Peyer's patch (tissue), 4 donors: ENCODE measurements around the gene CRYGA. TPM values are rescaled to one million over a fixed set of nuclear protein-coding genes. Genes with fewer than 3 reads are reported as not detected.

Source experiments
- DNase-seq, 3 donors: peaks; one replicate each; pipeline ENCODE4 v3.0.0-alpha.2; 2017 to 2019
- H3K27ac ChIP-seq, 4 donors: fragments of 200-600 bp; sonication (generic); one replicate each; pipeline ENCODE4 v1.5.1; 2016 to 2019
- H3K27me3 ChIP-seq, 2 donors: fragments of 200-600 bp; sonication (generic); one replicate each; pipeline ENCODE4 v1.5.1; 2019
- H3K36me3 ChIP-seq, 3 donors: fragments of 200-600 bp; sonication (generic); one replicate each; pipeline ENCODE4 v1.5.1; 2016 to 2019
- H3K4me1 ChIP-seq, 4 donors: fragments of 200-600 bp; sonication (generic); one replicate each; pipeline ENCODE4 v1.5.1; 2016 to 2019
- H3K4me3 ChIP-seq, 4 donors: fragments of 200-600 bp; sonication (generic); 1 replicate in 3 of 4; 2 replicates in 1 of 4; pipeline ENCODE4 v1.5.1; 2016 to 2019; ENCODE audit warnings: mild to moderate bottlenecking in 1 of 4
- H3K9me3 ChIP-seq, 4 donors: fragments of 200-600 bp; sonication (generic); one replicate each; pipeline ENCODE4 v1.5.1; 2016 to 2019; ENCODE audit warnings: mild to moderate bottlenecking in 1 of 4
- POLR2A ChIP-seq, 2 donors: fragments of 450-650 bp; IDR thresholded peaks; one replicate each; pipeline ENCODE4 v1.5.1; 2017; ENCODE audit warnings: antibody characterized with exemption in 2 of 2, mild to moderate bottlenecking in 2 of 2, moderate library complexity in 2 of 2
- total RNA-seq, 4 donors: library from RNA; depleted of rRNA; stranded (reverse); fragments of >200 nt; gene quantifications; one replicate each; pipeline ENCODE4 v1.1.0, GENCODE V29; 2016
- TF ChIP-seq, protein P1 (sequence below), 6 experiments: fragments of 450-650 bp in 4 of 6; fragments of 200-600 bp in 2 of 6; sonication (generic) in 1 of 6; IDR thresholded peaks; one replicate each; pipeline ENCODE4 v1.5.1; 2017 to 2019; ENCODE audit warnings: antibody characterized with exemption in 6 of 6, mild to moderate bottlenecking in 3 of 6, moderate library complexity in 1 of 6

The CRYGA gene, protein sequence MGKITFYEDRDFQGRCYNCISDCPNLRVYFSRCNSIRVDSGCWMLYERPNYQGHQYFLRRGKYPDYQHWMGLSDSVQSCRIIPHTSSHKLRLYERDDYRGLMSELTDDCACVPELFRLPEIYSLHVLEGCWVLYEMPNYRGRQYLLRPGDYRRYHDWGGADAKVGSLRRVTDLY
- not detected for total RNA-seq

DNA sequence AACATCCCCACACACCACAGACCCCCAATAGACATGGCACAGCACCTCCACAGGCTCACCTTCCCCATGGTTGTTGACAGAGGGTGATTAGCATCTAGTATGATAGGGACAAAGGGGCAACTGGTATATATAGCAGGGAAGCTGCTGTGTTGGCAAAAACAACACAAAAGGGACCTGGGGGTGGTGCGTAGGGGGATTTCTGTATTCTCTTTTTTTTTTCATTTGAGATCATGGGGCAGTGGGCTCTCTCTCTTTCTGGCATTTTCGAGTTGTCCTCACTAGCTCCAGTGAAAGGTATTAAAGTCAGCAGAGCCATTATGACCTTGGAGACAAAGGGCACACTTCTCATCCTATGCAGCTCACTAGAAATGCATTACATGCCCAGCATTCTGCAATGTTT is at the start of gene CRYGA:
Gene CRYGA, minus strand, starts transcription at position 101 of the 400 bp plus-strand sequence. Its CDS starts 33 bp downstream, at position 68.
- no peak for DNase-seq
- H3K4me3 ChIP-seq, result no peak within 1 kb of the TSS
- no peaks in the 10 kb centered on the region for H3K27me3 ChIP-seq
- no peaks in the 10 kb centered on the region for H3K36me3 ChIP-seq
- H3K4me1 ChIP-seq, result no peaks in the 10 kb centered on the region
- H3K9me3 ChIP-seq, result no peaks in the 10 kb centered on the region
- TF ChIP-seq, protein P1, sequence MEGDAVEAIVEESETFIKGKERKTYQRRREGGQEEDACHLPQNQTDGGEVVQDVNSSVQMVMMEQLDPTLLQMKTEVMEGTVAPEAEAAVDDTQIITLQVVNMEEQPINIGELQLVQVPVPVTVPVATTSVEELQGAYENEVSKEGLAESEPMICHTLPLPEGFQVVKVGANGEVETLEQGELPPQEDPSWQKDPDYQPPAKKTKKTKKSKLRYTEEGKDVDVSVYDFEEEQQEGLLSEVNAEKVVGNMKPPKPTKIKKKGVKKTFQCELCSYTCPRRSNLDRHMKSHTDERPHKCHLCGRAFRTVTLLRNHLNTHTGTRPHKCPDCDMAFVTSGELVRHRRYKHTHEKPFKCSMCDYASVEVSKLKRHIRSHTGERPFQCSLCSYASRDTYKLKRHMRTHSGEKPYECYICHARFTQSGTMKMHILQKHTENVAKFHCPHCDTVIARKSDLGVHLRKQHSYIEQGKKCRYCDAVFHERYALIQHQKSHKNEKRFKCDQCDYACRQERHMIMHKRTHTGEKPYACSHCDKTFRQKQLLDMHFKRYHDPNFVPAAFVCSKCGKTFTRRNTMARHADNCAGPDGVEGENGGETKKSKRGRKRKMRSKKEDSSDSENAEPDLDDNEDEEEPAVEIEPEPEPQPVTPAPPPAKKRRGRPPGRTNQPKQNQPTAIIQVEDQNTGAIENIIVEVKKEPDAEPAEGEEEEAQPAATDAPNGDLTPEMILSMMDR (IDR thresholded peaks at IDR 0.05), result no peak
- TF ChIP-seq POLR2A (IDR thresholded peaks at IDR 0.05), result no peak
- no peak within 1 kb of the TSS for H3K27ac ChIP-seq

DNA sequence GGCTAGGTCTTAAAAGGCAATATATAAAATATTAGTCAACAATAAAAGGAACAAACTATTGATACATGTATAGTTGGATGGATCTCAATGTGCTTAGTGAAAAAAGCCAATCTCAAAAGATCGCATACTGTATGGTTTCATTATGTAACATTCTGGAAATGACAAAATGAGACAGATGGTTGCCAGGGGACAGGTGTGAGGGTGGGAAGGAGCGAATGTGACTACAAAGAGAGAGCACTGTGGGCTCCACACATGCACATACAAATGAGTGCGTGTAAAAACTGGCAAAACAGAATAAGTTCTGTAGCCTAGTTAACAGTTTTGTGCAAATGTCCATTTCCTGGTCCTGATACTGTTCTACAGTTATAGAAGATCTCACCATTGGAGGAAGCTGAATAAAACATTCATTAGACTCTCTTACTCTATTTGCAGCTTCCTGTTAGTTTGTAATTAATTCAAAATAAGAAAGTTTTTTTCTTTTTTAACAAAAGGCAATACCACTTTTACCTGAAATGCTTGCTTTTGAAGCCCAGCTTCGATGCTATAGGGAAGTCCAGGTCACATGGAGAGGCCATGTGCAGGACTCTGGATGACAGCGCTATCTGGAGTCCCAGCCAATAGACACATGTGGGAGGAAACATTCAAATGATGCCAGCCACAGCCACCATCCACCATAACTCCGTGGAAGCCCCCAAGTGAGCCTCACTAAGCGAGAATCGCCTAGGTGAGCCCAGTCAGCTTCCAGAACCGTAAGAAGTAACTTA is 47.5 kb upstream of the CRYGA start:
- Histone ChIP-seq H3K27me3 (no peaks in the 10 kb centered on the region), H3K4me3 (no peak overlapping the region), H3K4me1 (no peaks in the 10 kb centered on the region), H3K27ac (no peak overlapping the region), H3K9me3 (no peaks in the 10 kb centered on the region), H3K36me3 (no peaks in the 10 kb centered on the region)
- no peak for DNase-seq
- TF ChIP-seq, protein P1 (IDR thresholded peaks at IDR 0.05), result no peak
- no peak for TF ChIP-seq POLR2A (IDR thresholded peaks at IDR 0.05)

DNA sequence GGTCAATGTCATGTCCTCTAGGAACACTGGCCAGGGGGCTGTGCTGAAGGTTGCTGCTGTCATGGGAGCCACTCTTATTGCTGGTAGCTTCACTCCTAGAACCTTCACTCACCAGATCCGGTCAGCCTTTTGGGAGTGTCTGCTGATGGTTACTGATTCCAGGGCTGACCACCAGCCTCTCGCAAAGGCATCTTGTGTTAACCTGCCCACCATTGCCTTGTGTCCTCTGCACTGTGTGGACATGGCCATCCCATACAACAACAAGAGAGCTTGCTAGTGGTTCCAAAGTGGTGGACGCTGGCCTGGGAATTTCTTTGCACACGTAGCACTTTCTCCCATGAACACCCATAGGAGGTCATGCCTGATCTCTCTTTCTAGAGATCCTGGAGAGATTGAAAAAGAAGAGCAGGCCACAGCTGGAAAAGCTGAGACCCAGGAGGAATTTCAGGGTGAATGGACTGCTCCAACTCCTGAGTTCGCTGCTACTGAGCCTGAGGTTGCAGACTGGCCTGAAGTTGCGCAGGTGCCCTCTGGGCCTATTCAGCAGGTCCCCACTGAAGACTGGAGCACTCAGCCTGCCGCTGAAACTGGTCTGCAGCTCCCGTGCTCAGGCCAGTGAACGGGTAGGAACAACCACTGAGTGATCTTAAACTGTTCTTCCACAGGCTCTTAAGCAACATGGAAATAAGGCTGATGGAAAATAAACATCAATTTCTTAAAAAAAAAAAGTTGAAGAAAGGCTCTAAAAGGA is 45.1 kb upstream of the CRYGA start:
- no peak for TF ChIP-seq POLR2A (IDR thresholded peaks at IDR 0.05)
- TF ChIP-seq, protein P1 (IDR thresholded peaks at IDR 0.05), result no peak
- H3K9me3 ChIP-seq, result no peaks in the 10 kb centered on the region
- no peak for DNase-seq
- no peaks in the 10 kb centered on the region for H3K36me3 ChIP-seq
- no peaks in the 10 kb centered on the region for H3K4me1 ChIP-seq
- no peak overlapping the region for H3K4me3 ChIP-seq
- H3K27me3 ChIP-seq, result no peaks in the 10 kb centered on the region
- H3K27ac ChIP-seq, result no peak overlapping the region

DNA sequence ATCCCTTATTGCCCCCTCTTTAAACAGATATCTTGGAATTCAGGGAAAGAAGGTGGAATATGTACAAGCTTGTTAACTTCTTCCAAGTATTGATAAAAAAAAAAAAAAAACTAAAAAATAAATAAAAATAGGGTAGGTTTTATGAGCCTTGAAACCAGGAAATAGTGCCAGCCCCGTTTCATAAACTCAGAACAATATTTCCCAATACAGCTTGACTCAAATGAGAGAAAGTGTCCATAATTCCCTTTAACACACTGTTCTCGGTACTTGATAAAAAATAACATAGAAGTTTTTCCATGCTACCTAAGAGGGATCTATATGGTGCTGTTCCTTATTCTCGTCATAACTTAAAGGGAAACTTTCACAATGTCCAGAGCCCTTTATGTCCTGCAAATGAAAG is 44.4 kb upstream of the CRYGA start:
- H3K36me3 ChIP-seq, result no peaks in the 10 kb centered on the region
- H3K27me3 ChIP-seq, result no peaks in the 10 kb centered on the region
- H3K9me3 ChIP-seq, result no peaks in the 10 kb centered on the region
- no peak for DNase-seq
- no peak overlapping the region for H3K4me3 ChIP-seq
- TF ChIP-seq, protein P1 (IDR thresholded peaks at IDR 0.05), result no peak
- TF ChIP-seq POLR2A (IDR thresholded peaks at IDR 0.05), result no peak
- H3K27ac ChIP-seq, result no peak overlapping the region
- no peaks in the 10 kb centered on the region for H3K4me1 ChIP-seq

DNA sequence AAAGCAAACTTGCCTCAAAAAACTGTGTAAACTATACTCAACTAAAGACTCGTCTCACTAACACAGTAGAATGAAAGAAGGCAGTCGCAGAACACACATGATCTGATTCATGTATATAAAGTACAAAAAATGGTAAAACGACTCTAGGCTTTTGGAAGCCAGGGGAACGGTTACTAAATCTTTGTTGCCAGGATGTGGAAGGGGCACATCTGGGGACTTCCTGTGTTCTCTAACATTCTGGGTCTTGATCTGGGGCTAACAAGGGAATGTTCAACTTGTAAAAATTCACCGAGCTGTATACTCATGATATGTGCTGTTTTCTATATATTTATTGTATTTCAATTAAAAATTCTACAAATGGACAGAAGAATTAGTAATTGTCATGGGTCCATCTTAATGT is 40.8 kb upstream of the CRYGA start:
- no peak overlapping the region for H3K27ac ChIP-seq
- no peak for DNase-seq
- TF ChIP-seq POLR2A (IDR thresholded peaks at IDR 0.05), result no peak
- TF ChIP-seq, protein P1 (IDR thresholded peaks at IDR 0.05), result no peak
- H3K27me3 ChIP-seq, result no peaks in the 10 kb centered on the region
- no peaks in the 10 kb centered on the region for H3K9me3 ChIP-seq
- H3K4me1 ChIP-seq, result no peaks in the 10 kb centered on the region
- H3K36me3 ChIP-seq, result no peaks in the 10 kb centered on the region
- H3K4me3 ChIP-seq, result no peak overlapping the region
